KMS-11 (cell line): ENCODE results near the gene FER.

Experiments used
- H2AFZ ChIP-seq: fragments of 200-600 bp; sonication (generic); 2 replicates; pipeline ENCODE4 v1.6.1; 2016; ENCODE audit warnings: antibody characterized with exemption, mixed run types, low read depth
- H3K27ac ChIP-seq: fragments of 200-600 bp; sonication (generic); 2 replicates; pipeline ENCODE4 v1.6.1; 2016; ENCODE audit warnings: mild to moderate bottlenecking, mixed run types
- H3K27me3 ChIP-seq: fragments of 200-600 bp; sonication (generic); 2 replicates; pipeline ENCODE4 v1.6.1; 2017; ENCODE audit warnings: mild to moderate bottlenecking, low read depth, mixed run types, moderate library complexity; ENCODE audit not compliant: insufficient read depth
- H3K36me3 ChIP-seq: fragments of 200-600 bp; sonication (generic); 2 replicates; pipeline ENCODE4 v1.6.1; 2017; ENCODE audit warnings: mild to moderate bottlenecking, mixed run types; ENCODE audit not compliant: insufficient read depth
- H3K4me1 ChIP-seq: fragments of 200-600 bp; sonication (generic); 2 replicates; pipeline ENCODE4 v1.6.1; 2016; ENCODE audit warnings: mild to moderate bottlenecking, low read depth, mixed run types; ENCODE audit not compliant: poor library complexity, severe bottlenecking
- H3K4me2 ChIP-seq: fragments of 200-600 bp; sonication (generic); 2 replicates; pipeline ENCODE4 v1.7.0; 2016; ENCODE audit warnings: mild to moderate bottlenecking, mixed run types
- H3K4me3 ChIP-seq: fragments of 200-600 bp; sonication (generic); IDR thresholded peaks from 2 replicates; pipeline ENCODE4 v1.6.1; 2017; ENCODE audit warnings: low read depth, low read length, mixed read lengths; ENCODE audit not compliant: insufficient read depth
- H3K79me2 ChIP-seq: fragments of 200-600 bp; sonication (generic); 2 replicates; pipeline ENCODE4 v1.6.1; 2016; ENCODE audit warnings: low read depth, mixed run types; ENCODE audit not compliant: insufficient read depth
- H3K9ac ChIP-seq: fragments of 200-600 bp; sonication (generic); 2 replicates; pipeline ENCODE4 v1.6.1; 2016; ENCODE audit warnings: mild to moderate bottlenecking, mixed run types
- H4K20me1 ChIP-seq: fragments of 200-600 bp; sonication (generic); 2 replicates; pipeline ENCODE4 v1.6.1; 2016; ENCODE audit warnings: mild to moderate bottlenecking, mixed run types; ENCODE audit not compliant: insufficient read depth
- TF ChIP-seq, protein P1 (sequence below): fragments of 200-600 bp; sonication (generic); conservative IDR thresholded peaks from 2 replicates; pipeline ENCODE4 v1.6.1; 2017; ENCODE audit warnings: low read depth, mild to moderate bottlenecking, antibody characterized with exemption, low read length, moderate library complexity, mixed read lengths

Gene FER

DNA sequence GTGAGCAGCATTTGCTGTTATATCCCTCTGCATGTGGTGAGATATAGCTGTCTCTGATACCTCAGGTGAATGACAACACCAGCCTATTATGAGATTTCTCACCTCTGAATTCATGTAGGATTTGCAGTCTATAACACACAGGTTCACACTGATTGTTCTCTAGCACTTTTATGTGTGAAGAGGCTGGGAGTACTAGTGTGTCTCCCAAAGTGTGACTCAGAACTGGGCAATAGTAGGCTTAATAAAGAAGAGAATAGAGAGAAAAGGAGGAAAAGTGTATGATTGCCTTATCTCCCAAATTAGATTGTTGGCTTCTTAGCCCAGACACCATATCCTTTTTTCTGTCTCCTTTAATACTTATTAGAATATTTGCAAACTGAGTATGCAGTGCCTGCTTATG, 430.1 kb downstream of the FER start:
- Histone ChIP-seq H3K27ac (no peak overlapping the region), H3K4me1 (no peaks in the 10 kb centered on the region), H3K4me2 (no peak overlapping the region)

DNA sequence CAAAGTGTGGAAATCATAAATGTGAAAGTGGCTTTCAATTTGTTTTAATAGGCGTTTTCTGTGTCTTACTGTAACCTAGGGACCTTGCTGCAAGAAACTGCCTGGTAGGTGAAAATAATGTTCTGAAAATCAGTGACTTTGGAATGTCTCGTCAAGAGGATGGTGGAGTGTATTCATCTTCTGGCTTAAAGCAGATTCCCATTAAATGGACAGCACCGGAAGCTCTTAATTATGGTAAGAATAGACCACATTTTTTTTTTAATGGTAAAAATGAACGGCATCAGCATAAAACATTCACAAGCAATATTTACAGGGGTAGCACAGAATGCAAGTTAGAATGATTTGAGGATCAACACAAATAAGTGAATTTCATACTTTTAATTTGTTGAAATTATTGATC, 433.0 kb downstream of the FER start:
- Histone ChIP-seq H3K27me3 (no peaks in the 10 kb centered on the region), H2AFZ (no peak overlapping the region), H3K36me3 (no peaks in the 10 kb centered on the region), H3K4me1 (no peaks in the 10 kb centered on the region), H3K27ac (no peak overlapping the region), H3K4me2 (no peak overlapping the region), H3K79me2 (no peaks in the 10 kb centered on the region), H4K20me1 (no peaks in the 10 kb centered on the region), H3K9ac (no peak overlapping the region), H3K4me3 (no peak overlapping the region)
- TF ChIP-seq, protein P1, sequence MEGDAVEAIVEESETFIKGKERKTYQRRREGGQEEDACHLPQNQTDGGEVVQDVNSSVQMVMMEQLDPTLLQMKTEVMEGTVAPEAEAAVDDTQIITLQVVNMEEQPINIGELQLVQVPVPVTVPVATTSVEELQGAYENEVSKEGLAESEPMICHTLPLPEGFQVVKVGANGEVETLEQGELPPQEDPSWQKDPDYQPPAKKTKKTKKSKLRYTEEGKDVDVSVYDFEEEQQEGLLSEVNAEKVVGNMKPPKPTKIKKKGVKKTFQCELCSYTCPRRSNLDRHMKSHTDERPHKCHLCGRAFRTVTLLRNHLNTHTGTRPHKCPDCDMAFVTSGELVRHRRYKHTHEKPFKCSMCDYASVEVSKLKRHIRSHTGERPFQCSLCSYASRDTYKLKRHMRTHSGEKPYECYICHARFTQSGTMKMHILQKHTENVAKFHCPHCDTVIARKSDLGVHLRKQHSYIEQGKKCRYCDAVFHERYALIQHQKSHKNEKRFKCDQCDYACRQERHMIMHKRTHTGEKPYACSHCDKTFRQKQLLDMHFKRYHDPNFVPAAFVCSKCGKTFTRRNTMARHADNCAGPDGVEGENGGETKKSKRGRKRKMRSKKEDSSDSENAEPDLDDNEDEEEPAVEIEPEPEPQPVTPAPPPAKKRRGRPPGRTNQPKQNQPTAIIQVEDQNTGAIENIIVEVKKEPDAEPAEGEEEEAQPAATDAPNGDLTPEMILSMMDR: no peak

More for the DNA sequence above, 430.1 kb downstream of the FER start:
- H4K20me1 ChIP-seq: no peaks in the 10 kb centered on the region
- no peaks in the 10 kb centered on the region for H3K27me3 ChIP-seq
- no peaks in the 10 kb centered on the region for H3K36me3 ChIP-seq
- H3K79me2 ChIP-seq: no peaks in the 10 kb centered on the region
- no peak overlapping the region for H2AFZ ChIP-seq
- TF ChIP-seq, protein P1: no peak
- no peak overlapping the region for H3K4me3 ChIP-seq
- no peak overlapping the region for H3K9ac ChIP-seq

DNA sequence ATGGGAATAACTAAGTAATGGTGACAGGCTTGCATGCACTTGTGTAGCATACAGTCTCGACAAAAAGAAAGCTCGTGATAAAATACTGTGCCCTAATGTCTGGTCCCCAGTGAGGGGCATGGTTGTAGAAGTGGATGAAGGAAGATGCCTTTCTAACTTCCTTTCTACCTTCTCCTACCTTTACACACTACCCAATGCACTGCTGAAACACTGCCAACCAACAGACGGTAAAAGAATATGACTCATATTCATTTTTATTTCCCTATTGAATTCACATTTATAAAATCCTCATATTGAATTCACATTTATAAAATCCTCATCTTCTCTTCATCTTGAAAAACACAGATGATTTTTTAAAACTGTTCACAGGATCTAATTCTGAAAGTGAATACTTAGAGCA, 439.1 kb downstream of the FER start:
- TF ChIP-seq, protein P1: no peak
- Histone ChIP-seq H3K27me3 (no peaks in the 10 kb centered on the region), H3K4me1 (peaks cover 9% of the 10 kb centered on the region), H3K9ac (no peak overlapping the region), H3K27ac (no peak overlapping the region), H2AFZ (no peak overlapping the region), H3K4me3 (no peak overlapping the region), H4K20me1 (no peaks in the 10 kb centered on the region), H3K36me3 (no peaks in the 10 kb centered on the region), H3K4me2 (no peak overlapping the region), H3K79me2 (no peaks in the 10 kb centered on the region)

DNA sequence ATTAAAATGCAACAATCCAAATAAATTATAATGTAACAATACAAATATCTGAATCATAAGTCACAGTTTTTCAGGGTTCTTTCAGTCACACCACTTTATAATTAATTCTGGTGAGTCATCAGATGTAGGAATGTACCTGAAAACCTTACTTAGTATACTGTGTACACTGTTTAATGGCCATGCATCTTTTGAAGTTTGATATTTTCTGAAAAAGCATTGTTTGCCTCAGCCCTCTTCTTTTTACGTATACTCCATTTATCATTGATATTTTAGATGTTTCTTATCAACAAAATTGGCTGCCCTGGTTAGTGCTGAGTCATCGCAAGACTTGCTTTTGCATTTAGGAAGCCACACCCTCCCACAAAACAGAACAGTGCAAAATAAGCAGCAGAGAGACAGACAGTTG, 443.5 kb downstream of the FER start:
- TF ChIP-seq, protein P1: no peak
- Histone ChIP-seq H3K4me3 (no peak overlapping the region), H2AFZ (no peak overlapping the region), H4K20me1 (no peaks in the 10 kb centered on the region), H3K9ac (no peak overlapping the region), H3K4me2 (no peak overlapping the region), H3K27ac (no peak overlapping the region), H3K27me3 (no peaks in the 10 kb centered on the region), H3K79me2 (no peaks in the 10 kb centered on the region), H3K4me1 (peaks cover 9% of the 10 kb centered on the region), H3K36me3 (no peaks in the 10 kb centered on the region)
